ENCODE measurements around the gene APOL1. TPM values are rescaled to one million over a fixed set of nuclear protein-coding genes. Genes with fewer than 3 reads are reported as not detected.
"Not testable (repeated sequence)": the region's sequence is repeated elsewhere in the genome, so short reads cannot be mapped to it uniquely, and the experiment has no call there.

Gene APOL1, protein sequence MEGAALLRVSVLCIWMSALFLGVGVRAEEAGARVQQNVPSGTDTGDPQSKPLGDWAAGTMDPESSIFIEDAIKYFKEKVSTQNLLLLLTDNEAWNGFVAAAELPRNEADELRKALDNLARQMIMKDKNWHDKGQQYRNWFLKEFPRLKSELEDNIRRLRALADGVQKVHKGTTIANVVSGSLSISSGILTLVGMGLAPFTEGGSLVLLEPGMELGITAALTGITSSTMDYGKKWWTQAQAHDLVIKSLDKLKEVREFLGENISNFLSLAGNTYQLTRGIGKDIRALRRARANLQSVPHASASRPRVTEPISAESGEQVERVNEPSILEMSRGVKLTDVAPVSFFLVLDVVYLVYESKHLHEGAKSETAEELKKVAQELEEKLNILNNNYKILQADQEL
- total RNA-seq, result 15.2 TPM
- long read RNA-seq, partial matches to known transcripts, result 0 of 3 reads
- long read RNA-seq, other reads (novel, unspliced or antisense), result 3 of 3 reads

- H3K27ac ChIP-seq (replicated peaks), result peak within 1 kb of the TSS; percentile 96
- peak within 1 kb of the TSS; percentile 67 for H3K4me3 ChIP-seq
- no peaks in the 10 kb centered on the region for H3K27me3 ChIP-seq (ENCODE audit: low read depth)
- H3K4me1 ChIP-seq, result peaks cover 48% of the 10 kb centered on the region
- intact Hi-C loops (cut with micrococcal nuclease), result no loop called here
- peak; percentile 37 for DNase-seq
- TF ChIP-seq, protein P1, sequence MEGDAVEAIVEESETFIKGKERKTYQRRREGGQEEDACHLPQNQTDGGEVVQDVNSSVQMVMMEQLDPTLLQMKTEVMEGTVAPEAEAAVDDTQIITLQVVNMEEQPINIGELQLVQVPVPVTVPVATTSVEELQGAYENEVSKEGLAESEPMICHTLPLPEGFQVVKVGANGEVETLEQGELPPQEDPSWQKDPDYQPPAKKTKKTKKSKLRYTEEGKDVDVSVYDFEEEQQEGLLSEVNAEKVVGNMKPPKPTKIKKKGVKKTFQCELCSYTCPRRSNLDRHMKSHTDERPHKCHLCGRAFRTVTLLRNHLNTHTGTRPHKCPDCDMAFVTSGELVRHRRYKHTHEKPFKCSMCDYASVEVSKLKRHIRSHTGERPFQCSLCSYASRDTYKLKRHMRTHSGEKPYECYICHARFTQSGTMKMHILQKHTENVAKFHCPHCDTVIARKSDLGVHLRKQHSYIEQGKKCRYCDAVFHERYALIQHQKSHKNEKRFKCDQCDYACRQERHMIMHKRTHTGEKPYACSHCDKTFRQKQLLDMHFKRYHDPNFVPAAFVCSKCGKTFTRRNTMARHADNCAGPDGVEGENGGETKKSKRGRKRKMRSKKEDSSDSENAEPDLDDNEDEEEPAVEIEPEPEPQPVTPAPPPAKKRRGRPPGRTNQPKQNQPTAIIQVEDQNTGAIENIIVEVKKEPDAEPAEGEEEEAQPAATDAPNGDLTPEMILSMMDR (IDR thresholded peaks at IDR 0.05; ENCODE audit: borderline replicate concordance), result no peak
- no peaks in the 10 kb centered on the region for H3K9me3 ChIP-seq (replicated peaks)
- no peaks in the 10 kb centered on the region for H3K36me3 ChIP-seq
These were observed at the start of gene APOL1 for GRCh38 chr22:36252754-36253522. APOL1 (plus strand) TSS chr22:36253133; CDS start chr22:36254956, 1,823 bp downstream.

- H3K27ac ChIP-seq (replicated peaks), result not testable (repeated sequence)
- peaks cover 45% of the 10 kb centered on the region for H3K4me1 ChIP-seq
These were observed 49.5 kb upstream of the APOL1 start for GRCh38 chr22:36203441-36203840.

DNA sequence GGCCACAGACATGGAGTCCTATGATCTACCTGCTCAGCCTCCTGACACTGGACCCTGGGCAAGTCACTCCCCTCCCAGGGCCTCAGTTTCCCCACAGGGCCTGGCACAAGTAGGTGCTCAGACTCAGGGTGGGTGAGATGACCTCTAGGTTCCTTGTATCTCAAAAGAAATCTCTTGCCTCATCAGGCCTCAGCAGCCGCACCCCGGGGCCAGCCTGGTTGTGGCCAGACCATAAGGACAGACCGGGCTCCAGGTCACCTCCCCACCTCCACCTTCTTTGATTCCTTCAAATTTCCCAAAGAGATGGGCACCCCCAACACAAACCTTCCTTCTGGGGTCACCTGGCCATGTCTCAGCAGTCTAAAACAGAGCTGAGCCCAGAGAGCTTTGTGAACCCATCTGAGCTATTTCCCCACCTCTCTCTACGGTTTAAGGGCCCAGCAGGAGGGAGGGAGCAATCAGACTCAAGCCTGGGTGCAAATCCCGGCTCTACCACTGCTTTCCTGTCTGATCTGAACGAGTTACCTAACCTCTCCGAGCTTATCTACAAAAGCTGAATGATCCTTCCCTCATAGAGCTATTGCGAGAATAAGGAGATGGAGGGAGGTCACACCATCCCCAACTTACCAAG is 48.8 kb upstream of the APOL1 start:
- no peak overlapping the region for H3K27ac ChIP-seq (replicated peaks)
- peaks cover 39% of the 10 kb centered on the region for H3K4me1 ChIP-seq
- intact Hi-C loops (cut with micrococcal nuclease), result no loop called here

More at GRCh38 chr22:36203441-36203840, 49.5 kb upstream of the APOL1 start:
- H3K36me3 ChIP-seq; H3K4me3 ChIP-seq; DNase-seq; H3K9me3 ChIP-seq (replicated peaks); H3K27me3 ChIP-seq (ENCODE audit: low read depth); intact Hi-C loops (cut with micrococcal nuclease): not testable (repeated sequence)

GRCh38 chr22:36204632-36205015 is 48.3 kb upstream of the APOL1 start:
- no peak overlapping the region for H3K4me3 ChIP-seq
- H3K36me3 ChIP-seq, result no peaks in the 10 kb centered on the region
- TF ChIP-seq, protein P1 (IDR thresholded peaks at IDR 0.05; ENCODE audit: borderline replicate concordance), result no peak
- H3K27ac ChIP-seq (replicated peaks), result no peak overlapping the region
- H3K4me1 ChIP-seq, result peaks cover 34% of the 10 kb centered on the region
- intact Hi-C loops (cut with micrococcal nuclease), result no loop called here
- H3K27me3 ChIP-seq (ENCODE audit: low read depth), result no peaks in the 10 kb centered on the region
- no peaks in the 10 kb centered on the region for H3K9me3 ChIP-seq (replicated peaks)
- no peak for DNase-seq

More for the DNA sequence above, 48.8 kb upstream of the APOL1 start:
- TF ChIP-seq, protein P1 (IDR thresholded peaks at IDR 0.05; ENCODE audit: borderline replicate concordance), result no peak
- Histone ChIP-seq H3K27me3 (ENCODE audit: low read depth) (no peaks in the 10 kb centered on the region), H3K9me3 (replicated peaks) (no peaks in the 10 kb centered on the region), H3K4me3 (no peak overlapping the region), H3K36me3 (no peaks in the 10 kb centered on the region)
- no peak for DNase-seq

DNA sequence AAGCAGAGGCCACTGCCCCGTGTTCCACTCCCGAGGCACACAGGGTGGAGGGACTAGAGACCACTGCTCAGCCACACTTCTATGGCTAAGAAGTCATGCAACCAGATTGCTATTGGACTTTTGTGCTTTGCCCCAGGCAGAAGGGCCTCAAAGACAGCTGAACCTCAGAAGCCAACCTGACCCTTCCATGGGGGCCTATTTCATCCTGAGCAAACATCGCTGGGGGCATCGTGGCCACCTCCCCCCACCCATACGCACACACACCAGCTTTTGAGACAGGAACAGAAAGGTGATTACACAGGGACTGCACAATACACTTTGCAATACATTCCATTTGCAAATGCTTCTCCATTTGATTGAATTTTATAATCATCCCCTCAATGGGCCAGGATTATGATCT is 47.4 kb upstream of the APOL1 start:
- H3K4me3 ChIP-seq; H3K27me3 ChIP-seq (ENCODE audit: low read depth); H3K36me3 ChIP-seq; H3K9me3 ChIP-seq (replicated peaks); DNase-seq; intact Hi-C loops (cut with micrococcal nuclease); H3K27ac ChIP-seq (replicated peaks): not testable (repeated sequence)
- H3K4me1 ChIP-seq, result peaks cover 28% of the 10 kb centered on the region

- DNase-seq, result no peak
- Histone ChIP-seq H3K36me3 (no peaks in the 10 kb centered on the region), H3K27me3 (ENCODE audit: low read depth) (no peaks in the 10 kb centered on the region), H3K9me3 (replicated peaks) (no peaks in the 10 kb centered on the region), H3K4me1 (peaks cover 32% of the 10 kb centered on the region), H3K27ac (replicated peaks) (no peak overlapping the region), H3K4me3 (no peak overlapping the region)
- intact Hi-C loops (cut with micrococcal nuclease), result no loop called here
- TF ChIP-seq, protein P1 (IDR thresholded peaks at IDR 0.05; ENCODE audit: borderline replicate concordance), result no peak
These were observed 46.7 kb upstream of the APOL1 start for GRCh38 chr22:36206255-36206654.
